HG03196 (cell line): Measurements from ENCODE around the gene GJC2.
"Not testable (repeated sequence)": the region's sequence is repeated elsewhere in the genome, so short reads cannot be mapped to it uniquely, and the experiment has no call there.

Source experiments
- ATAC-seq: cut with Tn5 transposase; IDR thresholded peaks from one replicate; pipeline ENCODE4 v1.9.1; 2021; ENCODE audit not compliant: unreplicated experiment

GJC2 gene

GRCh38 chr1:228170666-228171065 is 20.9 kb downstream of the GJC2 start:
- no peak for ATAC-seq

- no peak for ATAC-seq
Measured at GRCh38 chr1:228171221-228171891, 21.6 kb downstream of the GJC2 start.

GRCh38 chr1:228172591-228173527 is 23.1 kb downstream of the GJC2 start:
- no peak for ATAC-seq

- ATAC-seq = not testable (repeated sequence)
Measured at GRCh38 chr1:228173528-228174481, 24.1 kb downstream of the GJC2 start.

GRCh38 chr1:228174482-228175315 is 25.0 kb downstream of the GJC2 start:
- no peak for ATAC-seq

GRCh38 chr1:228175316-228176023 is 25.7 kb downstream of the GJC2 start:
- no peak for ATAC-seq

GRCh38 chr1:228176024-228176395 is 26.3 kb downstream of the GJC2 start:
- ATAC-seq = no peak

- no peak for ATAC-seq
Measured at GRCh38 chr1:228176461-228177182, 26.9 kb downstream of the GJC2 start.

GRCh38 chr1:228177183-228177475 is 27.4 kb downstream of the GJC2 start:
- ATAC-seq = no peak

GRCh38 chr1:228177721-228178710 is 28.3 kb downstream of the GJC2 start:
- ATAC-seq = no peak

GRCh38 chr1:228178737-228179684 is 29.3 kb downstream of the GJC2 start:
- no peak for ATAC-seq

- ATAC-seq = no peak
Measured at GRCh38 chr1:228180271-228180958, 30.7 kb downstream of the GJC2 start.

GRCh38 chr1:228180959-228181644 is 31.4 kb downstream of the GJC2 start:
- no peak for ATAC-seq

GRCh38 chr1:228181645-228182034 is 31.9 kb downstream of the GJC2 start:
- no peak for ATAC-seq

- no peak for ATAC-seq
Measured at GRCh38 chr1:228182296-228183030, 32.7 kb downstream of the GJC2 start.
